B cell (primary cell): ENCODE measurements around the gene CASP2. TPM values are rescaled to one million over a fixed set of nuclear protein-coding genes. Genes with fewer than 3 reads are reported as not detected.

Source experiments
- ATAC-seq: fragments of 200-7000 bp; cut with Tn5 transposase; one replicate; pipeline ENCODE4 v1.10.0; 2021; ENCODE audit warnings: low read depth, mild to moderate bottlenecking, moderate number of reproducible peaks, moderate library complexity
- CTCF ChIA-PET: fragments of 350-600 bp; sonication (Branson Sonifier 250); formaldehyde crosslinking; loops from one replicate; lab custom pipeline; 2021; ENCODE audit warnings: antibody characterized with exemption, inconsistent platforms; lab: Charles Lee
- POLR2A ChIA-PET: fragments of 350-600 bp; sonication (Branson Sonifier 250); formaldehyde crosslinking; loops from one replicate; lab custom pipeline; 2021; ENCODE audit warnings: antibody characterized with exemption; lab: Charles Lee
- DNase-seq: peaks from one replicate; pipeline ENCODE4 v3.0.0; 2013
- H2AFZ ChIP-seq: 2 replicates; pipeline ENCODE4 v1.6.1; 2012; ENCODE audit warnings: mild to moderate bottlenecking, low read depth, low read length; ENCODE audit not compliant: insufficient read depth, poor library complexity, severe bottlenecking
- H3K27ac ChIP-seq, 2 donors: 1 replicate in 1 of 2; 2 replicates in 1 of 2; pipeline ENCODE4 v1.5.1; 2012 to 2013; ENCODE audit warnings: low read length in 2 of 2, mild to moderate bottlenecking in 2 of 2, moderate library complexity in 1 of 2
- H3K27me3 ChIP-seq, 4 experiments: fragments of 200-600 bp in 1 of 4; sonication (generic) in 1 of 4; replicated peaks in 1 of 4; 1 replicate in 2 of 4; 2 replicates in 2 of 4; pipeline versions ENCODE4 v1.6.1 to v1.7.0; 2013 to 2016; ENCODE audit warnings: low read length in 3 of 4, mild to moderate bottlenecking in 2 of 4, mixed read lengths in 1 of 4, moderate library complexity in 1 of 4; ENCODE audit not compliant: insufficient read depth in 4 of 4, control insufficient read depth in 3 of 4; ENCODE audit errors: control extremely low read depth in 1 of 4
- H3K36me3 ChIP-seq, 2 experiments: replicated peaks in 1 of 2; 1 replicate in 1 of 2; 2 replicates in 1 of 2; pipeline versions ENCODE4 v1.6.1 to v1.7.1; 2013; ENCODE audit warnings: low read length in 1 of 2; ENCODE audit not compliant: insufficient read depth in 2 of 2, control insufficient read depth in 1 of 2; ENCODE audit errors: control extremely low read depth in 1 of 2, extremely low read depth in 1 of 2
- H3K4me1 ChIP-seq, 2 donors: fragments of 200-600 bp in 1 of 2; sonication (generic) in 1 of 2; 1 replicate in 1 of 2; 2 replicates in 1 of 2; pipeline versions ENCODE4 v1.5.1 to v1.6.1; 2013 to 2017; ENCODE audit warnings: low read length in 2 of 2; ENCODE audit not compliant: control insufficient read depth in 2 of 2, insufficient read depth in 2 of 2
- H3K4me2 ChIP-seq: replicated peaks from 2 replicates; pipeline ENCODE3; 2012; ENCODE audit warnings: mild to moderate bottlenecking, low read depth, low read length; ENCODE audit not compliant: poor library complexity, severe bottlenecking
- H3K4me3 ChIP-seq, 5 experiments: fragments of 200-600 bp in 1 of 5; sonication (generic) in 1 of 5; 1 replicate in 3 of 5; 2 replicates in 2 of 5; pipeline versions ENCODE4 v1.5.1 to v1.7.0; 2011 to 2016; ENCODE audit warnings: low read length in 4 of 5, mild to moderate bottlenecking in 4 of 5, low read depth in 2 of 5, control low read depth in 1 of 5, moderate library complexity in 1 of 5; ENCODE audit not compliant: insufficient read depth in 1 of 5; ENCODE audit errors: control extremely low read depth in 1 of 5, extremely low read depth in 1 of 5
- H3K79me2 ChIP-seq: fragments of 200-600 bp; sonication (generic); one replicate; pipeline ENCODE4 v1.6.0; 2016; ENCODE audit warnings: low read length; ENCODE audit not compliant: control insufficient read depth, insufficient read depth
- H3K9ac ChIP-seq: fragments of 200-600 bp; sonication (generic); 2 replicates; pipeline ENCODE4 v1.6.1; 2017; ENCODE audit warnings: mild to moderate bottlenecking, low read length, moderate library complexity
- H3K9me3 ChIP-seq, 3 donors: one replicate each; pipeline versions ENCODE4 v1.6.1 to v1.7.1; 2013; ENCODE audit warnings: low read length in 2 of 3; ENCODE audit not compliant: control insufficient read depth in 2 of 3, insufficient read depth in 1 of 3; ENCODE audit errors: control extremely low read depth in 1 of 3
- H4K20me1 ChIP-seq: 2 replicates; pipeline ENCODE4 v1.6.0; 2012; ENCODE audit warnings: mild to moderate bottlenecking, low read length; ENCODE audit not compliant: insufficient read depth, control insufficient read depth, poor library complexity, severe bottlenecking
- H3K27ac Mint-ChIP-seq: one replicate; pipeline ENCODE4 v1.8.0; 2021; ENCODE audit warnings: mixed read lengths
- H3K27me3 Mint-ChIP-seq: one replicate; pipeline ENCODE4 v1.8.0; 2021; ENCODE audit warnings: mixed read lengths
- H3K4me1 Mint-ChIP-seq: one replicate; pipeline ENCODE4 v1.8.0; 2021; ENCODE audit warnings: mixed read lengths
- H3K4me3 Mint-ChIP-seq: one replicate; pipeline ENCODE4 v1.8.0; 2021; ENCODE audit warnings: mixed read lengths
- H3K9me3 Mint-ChIP-seq: one replicate; pipeline ENCODE4 v1.8.0; 2022; ENCODE audit warnings: mixed read lengths; ENCODE audit not compliant: insufficient read depth
- CTCF ChIP-seq: fragments of 200-600 bp; IDR thresholded peaks from one replicate; pipeline ENCODE4 v1.8.0; 2022; ENCODE audit warnings: antibody characterized with exemption, mild to moderate bottlenecking
- EZH2 ChIP-seq: IDR thresholded peaks from 2 replicates; pipeline ENCODE4 v1.6.1; 2012; ENCODE audit warnings: borderline replicate concordance, low read depth, mild to moderate bottlenecking, moderate library complexity, low read length; ENCODE audit not compliant: insufficient read depth, poor library complexity, severe bottlenecking
- WGBS: methylation state at CpG from one replicate; pipeline ENCODE4 v1.1.5; 2013; ENCODE audit warnings: missing lambda C conversion rate; ENCODE audit not compliant: insufficient coverage; 5-methylcytosine and 5-hydroxymethylcytosine counted together
- intact Hi-C: fragments of 100-400 bp; cut with micrococcal nuclease; formaldehyde crosslinking; loops from one replicate; pipeline ENCODE4 v1.10.0; 2022
- polyA plus RNA-seq: library from polyadenylated mRNA; depleted of rRNA; stranded (reverse); fragments of >200 nt; gene quantifications from 2 replicates; pipeline ENCODE4 v1.2.3, GENCODE V29; 2012
- total RNA-seq, 2 donors: library from RNA; stranded (reverse); fragments of 120-200 nt in 1 of 2; gene quantifications; 1 replicate in 1 of 2; 2 replicates in 1 of 2; pipeline versions ENCODE4 v1.2.3 to v1.2.4, GENCODE V29; 2013 to 2022

Gene CASP2
- total and polyA plus RNA-seq, 2 donors (not counting 1 experiment from before 2014, with no cell fraction given), result 29.2 to 66.5 TPM

DNA sequence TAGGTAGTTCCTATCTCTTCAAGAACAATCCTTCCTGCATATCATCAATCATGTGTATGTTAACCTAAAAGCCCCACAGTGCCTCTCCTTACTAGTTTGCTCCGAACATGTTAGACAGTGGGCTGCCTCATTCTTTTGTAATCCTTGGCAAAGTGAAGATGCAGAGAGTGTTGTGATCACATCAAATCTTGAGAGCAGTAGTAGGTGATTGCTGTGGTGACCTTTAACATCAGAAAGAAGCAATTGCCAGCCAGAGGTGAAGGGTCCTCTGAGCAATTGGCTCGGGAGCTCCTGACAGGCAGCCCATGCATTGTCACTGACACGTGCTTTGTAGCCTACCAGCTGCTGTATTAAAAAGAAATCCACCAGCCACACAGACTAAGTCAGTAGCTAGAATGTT is 44.5 kb upstream of the CASP2 start:
- H2AFZ ChIP-seq, result no peak overlapping the region
- H3K27ac ChIP-seq, result no peak overlapping the region
- Mint-ChIP-seq H3K27me3 (peaks cover 13% of the 10 kb centered on the region), H3K4me1 (peaks cover 23% of the 10 kb centered on the region), H3K27ac (no peak overlapping the region), H3K9me3 (no peaks in the 10 kb centered on the region), H3K4me3 (no peak overlapping the region)
- intact Hi-C loops, result no loop called here
- TF ChIP-seq EZH2 (no peak), CTCF (no peak)
- 100% methylated on average over 2 of the region's 3 CpGs for WGBS
- no peak overlapping the region for H3K4me2 ChIP-seq
- peaks cover 0 to 3% (median 0%) of the 10 kb centered on the region in 4 experiments for H3K27me3 ChIP-seq
- ChIA-PET POLR2A (no interaction called here), CTCF (interaction anchor here (0.5 to 6.4 kb wide), 8 partner anchors 14 to 884 kb away, joined by 3 to 172 read pairs (median 4); partner anchors contain the start of gene TAS2R40)
- ATAC-seq (no peak), DNase-seq (no peak)
- peaks cover 9 to 17% of the 10 kb centered on the region in 2 donors for H3K4me1 ChIP-seq
- H3K4me3 ChIP-seq, result no peak overlapping the region
- H3K79me2 ChIP-seq, result no peaks in the 10 kb centered on the region
- peaks cover 0 to under 1% (median 0%) of the 10 kb centered on the region in 3 donors for H3K9me3 ChIP-seq
- no peak overlapping the region for H3K9ac ChIP-seq
- no peaks in the 10 kb centered on the region for H4K20me1 ChIP-seq
- H3K36me3 ChIP-seq, result no peaks in the 10 kb centered on the region

DNA sequence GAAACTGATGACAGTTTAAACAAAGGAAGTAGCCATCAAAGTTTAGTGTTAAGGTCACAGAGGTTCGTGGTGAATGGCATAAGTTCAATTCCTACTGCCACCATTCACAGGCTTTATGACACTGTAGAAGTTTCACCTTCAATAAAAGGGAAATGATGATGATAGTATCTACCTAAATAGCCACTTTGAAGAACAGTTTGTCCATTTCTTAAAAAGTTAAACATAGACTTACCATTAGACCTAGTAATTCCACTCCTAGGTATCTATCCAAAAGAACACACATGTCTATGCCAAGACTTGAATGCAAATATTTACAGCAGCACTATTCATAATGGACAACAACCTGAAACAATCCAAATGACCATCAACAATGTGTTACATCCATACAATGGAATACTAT is 43.8 kb upstream of the CASP2 start:
- intact Hi-C loops, result no loop called here
- ChIA-PET POLR2A (no interaction called here), CTCF (interaction anchor here (0.9 to 6.4 kb wide), 5 partner anchors 14 to 173 kb away, joined by 3 to 172 read pairs (median 4); partner anchors contain the start of gene TAS2R40)
- peaks cover 0 to 8% (median 0%) of the 10 kb centered on the region in 3 donors for H3K9me3 ChIP-seq
- H3K4me3 ChIP-seq, result no peak overlapping the region
- peaks cover 9 to 17% of the 10 kb centered on the region in 2 donors for H3K4me1 ChIP-seq
- TF ChIP-seq CTCF, result no peak
- TF ChIP-seq EZH2, result no peak
- no peaks in the 10 kb centered on the region for H4K20me1 ChIP-seq
- Mint-ChIP-seq H3K4me3 (no peak overlapping the region), H3K4me1 (peaks cover 26% of the 10 kb centered on the region), H3K9me3 (peaks cover 5% of the 10 kb centered on the region), H3K27ac (no peak overlapping the region), H3K27me3 (peaks cover 9% of the 10 kb centered on the region)
- no peak overlapping the region for H3K4me2 ChIP-seq
- WGBS, result no CpG with 5 or more reads among the region's 1 CpG
- ATAC-seq (no peak), DNase-seq (no peak)
- no peaks in the 10 kb centered on the region for H3K36me3 ChIP-seq
- no peaks in the 10 kb centered on the region for H3K79me2 ChIP-seq
- H3K9ac ChIP-seq, result no peak overlapping the region
- no peak overlapping the region for H3K27ac ChIP-seq
- H2AFZ ChIP-seq, result no peak overlapping the region
- peaks cover 0 to 3% (median 0%) of the 10 kb centered on the region in 4 experiments for H3K27me3 ChIP-seq
